Lower leg skin (tissue), 4 donors: Measurements from ENCODE around the gene SSR4. TPM values are rescaled to one million over a fixed set of nuclear protein-coding genes. Genes with fewer than 3 reads are reported as not detected.

Source experiments
- DNase-seq, 2 donors: peaks; one replicate each; pipeline ENCODE4 v3.0.0-alpha.2; 2019; ENCODE audit warnings: low spot score in 2 of 2
- H3K4me3 ChIP-seq: fragments of 200-600 bp; sonication (generic); 2 replicates; pipeline ENCODE4 v1.5.1; 2017; ENCODE audit warnings: mild to moderate bottlenecking, low read depth; ENCODE audit not compliant: poor library complexity, severe bottlenecking
- CTCF ChIP-seq, 3 donors: fragments of 450-650 bp; IDR thresholded peaks; one replicate each; pipeline ENCODE4 v1.5.1; 2016; ENCODE audit warnings: antibody characterized with exemption in 3 of 3, mild to moderate bottlenecking in 3 of 3, moderate library complexity in 2 of 3
- POLR2A ChIP-seq, 2 donors: fragments of 450-650 bp; IDR thresholded peaks; one replicate each; pipeline ENCODE4 v1.6.1; 2016 to 2017; ENCODE audit warnings: antibody characterized with exemption in 2 of 2, mild to moderate bottlenecking in 1 of 2, moderate library complexity in 1 of 2
- WGBS, 2 donors: methylation state at CpG; one replicate each; pipeline ENCODE4 v1.1.5; 2018; 5-methylcytosine and 5-hydroxymethylcytosine counted together
- intact Hi-C: fragments of 100-400 bp; cut with DNase I; formaldehyde crosslinking; loops from one replicate; pipeline ENCODE4 v1.15.0; 2023; ENCODE audit warnings: low total_unique reads
- total RNA-seq, 4 donors: library from RNA; depleted of rRNA; stranded (reverse); fragments of >200 nt; gene quantifications; one replicate each; pipeline ENCODE4 v1.1.0, GENCODE V29; 2016

Gene SSR4
- total RNA-seq, 4 donors from 2014 or later, result 90.2 to 169 (median 156) TPM

- 55 to 70% methylated on average over 4 to 25 of the region's 27 CpGs for WGBS, 2 donors
- intact Hi-C loops, result no loop called here
- H3K4me3 ChIP-seq, result no peak overlapping the region
- TF ChIP-seq CTCF (IDR thresholded peaks at IDR 0.05) (no peak), POLR2A (IDR thresholded peaks at IDR 0.05) (no peak)
- no peak for DNase-seq
These were observed 29.1 kb upstream of the SSR4 start for GRCh38 chrX:153765138-153766079.

GRCh38 chrX:153766098-153766817, 28.2 kb upstream of the SSR4 start:
- WGBS, 2 donors, result 33 to 61% methylated on average over 12 to 21 of the region's 21 CpGs
- TF ChIP-seq CTCF (IDR thresholded peaks at IDR 0.05) (no peak), POLR2A (IDR thresholded peaks at IDR 0.05) (no peak)
- intact Hi-C loops, result no loop called here
- no peak overlapping the region for H3K4me3 ChIP-seq
- DNase-seq, result no peak

DNA sequence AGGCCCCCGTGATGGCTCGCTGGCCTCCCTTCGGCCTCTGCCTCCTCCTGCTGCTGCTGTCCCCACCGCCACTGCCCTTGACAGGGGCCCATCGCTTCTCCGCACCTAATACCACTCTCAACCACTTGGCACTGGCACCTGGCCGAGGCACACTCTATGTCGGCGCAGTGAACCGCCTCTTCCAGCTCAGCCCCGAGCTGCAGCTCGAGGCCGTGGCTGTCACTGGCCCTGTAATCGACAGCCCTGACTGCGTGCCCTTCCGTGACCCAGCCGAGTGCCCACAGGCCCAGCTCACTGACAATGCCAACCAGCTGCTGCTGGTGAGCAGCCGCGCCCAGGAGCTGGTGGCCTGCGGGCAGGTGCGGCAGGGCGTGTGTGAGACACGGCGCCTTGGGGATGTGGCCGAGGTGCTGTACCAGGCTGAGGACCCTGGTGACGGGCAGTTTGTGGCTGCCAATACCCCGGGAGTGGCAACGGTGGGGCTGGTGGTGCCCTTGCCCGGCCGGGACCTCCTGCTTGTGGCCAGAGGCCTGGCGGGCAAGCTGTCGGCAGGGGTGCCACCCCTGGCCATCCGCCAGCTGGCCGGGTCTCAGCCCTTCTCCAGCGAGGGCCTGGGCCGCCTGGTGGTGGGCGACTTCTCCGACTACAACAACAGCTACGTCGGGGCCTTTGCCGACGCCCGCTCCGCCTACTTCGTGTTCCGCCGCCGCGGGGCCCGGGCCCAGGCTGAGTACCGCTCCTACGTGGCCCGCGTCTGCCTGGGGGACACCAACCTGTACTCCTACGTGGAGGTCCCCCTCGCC, 27.4 kb upstream of the SSR4 start:
- no peak overlapping the region for H3K4me3 ChIP-seq
- intact Hi-C loops, result no loop called here
- 67 to 87% methylated on average over 13 to 55 of the region's 56 CpGs for WGBS, 2 donors
- DNase-seq, result no peak
- TF ChIP-seq POLR2A (IDR thresholded peaks at IDR 0.05) (no peak), CTCF (IDR thresholded peaks at IDR 0.05) (no peak)

- intact Hi-C loops, result no loop called here
- 95% methylated on average over 19 of the region's 20 CpGs; no CpG with 5 or more reads in 1 of the 2 donors for WGBS, 2 donors
- no peak for DNase-seq
These were observed 26.8 kb upstream of the SSR4 start for GRCh38 chrX:153767674-153768055.

More at GRCh38 chrX:153767674-153768055, 26.8 kb upstream of the SSR4 start:
- no peak for TF ChIP-seq POLR2A (IDR thresholded peaks at IDR 0.05)
- no peak for TF ChIP-seq CTCF (IDR thresholded peaks at IDR 0.05)
- no peak overlapping the region for H3K4me3 ChIP-seq
